ENCODE data around the gene XIRP2.

Gene XIRP2

GRCh38 chr2:166994588-166995336, 106.5 kb downstream of the XIRP2 start:
- no peak for TF ChIP-seq CTCF (IDR thresholded peaks at IDR 0.05; ENCODE audit: low read depth, low read length)
- TF ChIP-seq POLR2A (IDR thresholded peaks at IDR 0.05; ENCODE audit: extremely low read depth, insufficient read length) = no peak
- TF ChIP-seq MYC (IDR thresholded peaks at IDR 0.05; ENCODE audit: low read depth, low read length) = no peak
- TF ChIP-seq MAX (IDR thresholded peaks at IDR 0.05; ENCODE audit: low read depth, low read length) = no peak
- DNase-seq (ENCODE audit: low read depth) = no peak
- H3K4me3 ChIP-seq (ENCODE audit: low read depth, low read length) = no peak overlapping the region

GRCh38 chr2:166996465-166996864, 108.2 kb downstream of the XIRP2 start:
- no peak for DNase-seq (ENCODE audit: low read depth)
- H3K4me3 ChIP-seq (ENCODE audit: low read depth, low read length) = no peak overlapping the region
- TF ChIP-seq CTCF (IDR thresholded peaks at IDR 0.05; ENCODE audit: low read depth, low read length) (no peak), MAX (IDR thresholded peaks at IDR 0.05; ENCODE audit: low read depth, low read length) (no peak), MYC (IDR thresholded peaks at IDR 0.05; ENCODE audit: low read depth, low read length) (no peak), POLR2A (IDR thresholded peaks at IDR 0.05; ENCODE audit: extremely low read depth, insufficient read length) (no peak)

- H3K4me3 ChIP-seq (ENCODE audit: low read depth, low read length) = no peak overlapping the region
- TF ChIP-seq POLR2A (IDR thresholded peaks at IDR 0.05; ENCODE audit: extremely low read depth, insufficient read length) = no peak
- TF ChIP-seq CTCF (IDR thresholded peaks at IDR 0.05; ENCODE audit: low read depth, low read length) = no peak
- TF ChIP-seq MYC (IDR thresholded peaks at IDR 0.05; ENCODE audit: low read depth, low read length) = no peak
- no peak for TF ChIP-seq MAX (IDR thresholded peaks at IDR 0.05; ENCODE audit: low read depth, low read length)
- no peak for DNase-seq (ENCODE audit: low read depth)
Measured at GRCh38 chr2:167001165-167001564, 112.9 kb downstream of the XIRP2 start.

- no peak for DNase-seq (ENCODE audit: low read depth)
- H3K4me3 ChIP-seq (ENCODE audit: low read depth, low read length) = no peak overlapping the region
- TF ChIP-seq CTCF (IDR thresholded peaks at IDR 0.05; ENCODE audit: low read depth, low read length) (no peak), MAX (IDR thresholded peaks at IDR 0.05; ENCODE audit: low read depth, low read length) (no peak), MYC (IDR thresholded peaks at IDR 0.05; ENCODE audit: low read depth, low read length) (no peak)
Measured at GRCh38 chr2:167005096-167005495, 116.8 kb downstream of the XIRP2 start.

GRCh38 chr2:167013227-167013626, 124.9 kb downstream of the XIRP2 start:
- no peak for DNase-seq (ENCODE audit: low read depth)
- TF ChIP-seq CTCF (IDR thresholded peaks at IDR 0.05; ENCODE audit: low read depth, low read length) (no peak), POLR2A (IDR thresholded peaks at IDR 0.05; ENCODE audit: extremely low read depth, insufficient read length) (no peak), MYC (IDR thresholded peaks at IDR 0.05; ENCODE audit: low read depth, low read length) (no peak)
- no peak overlapping the region for H3K4me3 ChIP-seq (ENCODE audit: low read depth, low read length)

- no peak overlapping the region for H3K4me3 ChIP-seq (ENCODE audit: low read depth, low read length)
- no peak for DNase-seq (ENCODE audit: low read depth)
- no peak for TF ChIP-seq MYC (IDR thresholded peaks at IDR 0.05; ENCODE audit: low read depth, low read length)
- no peak for TF ChIP-seq CTCF (IDR thresholded peaks at IDR 0.05; ENCODE audit: low read depth, low read length)
- TF ChIP-seq MAX (IDR thresholded peaks at IDR 0.05; ENCODE audit: low read depth, low read length) = no peak
- no peak for TF ChIP-seq POLR2A (IDR thresholded peaks at IDR 0.05; ENCODE audit: extremely low read depth, insufficient read length)
Measured at GRCh38 chr2:167015806-167016205, 127.5 kb downstream of the XIRP2 start.
